GM18505 (cell line): ENCODE data around the gene PCSK7.

Experiments
- ATAC-seq: cut with Tn5 transposase; IDR thresholded peaks from one replicate; pipeline ENCODE4 v1.9.1; 2021; ENCODE audit not compliant: unreplicated experiment
- POLR2A ChIP-seq: IDR thresholded peaks from 4 replicates; pipeline ENCODE4 v1.6.1; 2011; ENCODE audit warnings: borderline replicate concordance; ENCODE audit not compliant: insufficient read depth, insufficient read length; ENCODE audit errors: extremely low read depth

Gene PCSK7

DNA sequence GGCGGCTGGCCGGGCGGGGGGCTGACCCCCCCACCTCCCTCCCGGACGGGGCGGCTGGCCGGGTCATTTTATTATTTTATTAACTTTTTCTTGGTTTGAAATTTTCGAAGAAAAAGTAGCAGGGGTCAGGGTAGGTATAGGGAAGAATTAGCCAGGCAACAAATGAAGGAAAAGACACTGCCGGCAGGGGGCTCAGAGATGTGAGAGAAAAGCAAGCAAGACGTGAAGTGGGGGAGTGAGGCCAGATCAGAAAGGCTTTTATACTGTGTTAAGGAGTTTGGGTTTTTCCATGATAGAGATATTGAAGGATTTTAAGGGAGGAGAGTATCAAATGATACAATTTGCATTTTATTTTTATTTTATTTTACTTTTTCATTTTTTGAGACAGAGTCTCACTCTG lies 19.6 kb upstream of the PCSK7 start:
- no peak for TF ChIP-seq POLR2A

DNA sequence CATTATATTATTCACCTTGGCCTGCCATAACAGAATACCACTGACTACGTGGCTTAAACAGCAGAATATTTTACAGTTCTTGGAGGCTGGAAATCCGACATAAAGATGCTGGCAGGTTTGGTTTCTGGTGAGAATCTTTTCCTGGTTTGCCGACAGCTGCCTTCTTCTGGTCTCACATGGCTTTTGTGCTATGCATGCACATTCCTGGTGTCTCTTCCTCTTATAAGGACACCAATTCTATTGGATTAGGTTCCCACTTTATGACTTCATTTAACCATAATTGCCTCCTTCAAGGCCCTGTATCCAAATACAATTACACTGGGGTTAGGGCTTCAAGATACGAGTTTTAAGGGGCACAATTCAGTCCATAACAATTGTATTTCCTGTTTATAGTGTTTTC lies 17.7 kb upstream of the PCSK7 start:
- TF ChIP-seq POLR2A = no peak
- no peak for ATAC-seq

More for the DNA sequence above, 19.6 kb upstream of the PCSK7 start:
- ATAC-seq = no peak

DNA sequence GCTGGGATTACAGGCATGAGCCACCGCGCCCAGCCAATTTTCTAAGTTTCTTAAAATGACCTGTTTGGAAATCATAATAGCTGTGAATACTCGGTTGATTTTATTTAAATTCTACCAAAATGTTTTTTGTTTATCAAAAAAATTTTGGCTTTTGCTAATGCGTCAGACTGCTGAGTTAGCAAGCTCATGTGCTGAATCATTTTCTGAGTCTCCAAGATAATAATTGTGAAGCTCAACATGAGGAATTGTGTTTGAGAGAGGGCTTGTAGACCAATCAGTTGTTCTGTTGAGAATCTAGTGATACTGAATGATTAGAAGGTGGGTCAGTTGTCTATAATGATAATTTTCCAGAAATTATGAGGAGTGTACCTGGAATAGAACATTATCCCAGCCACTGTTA lies 16.5 kb upstream of the PCSK7 start:
- no peak for ATAC-seq
- no peak for TF ChIP-seq POLR2A

DNA sequence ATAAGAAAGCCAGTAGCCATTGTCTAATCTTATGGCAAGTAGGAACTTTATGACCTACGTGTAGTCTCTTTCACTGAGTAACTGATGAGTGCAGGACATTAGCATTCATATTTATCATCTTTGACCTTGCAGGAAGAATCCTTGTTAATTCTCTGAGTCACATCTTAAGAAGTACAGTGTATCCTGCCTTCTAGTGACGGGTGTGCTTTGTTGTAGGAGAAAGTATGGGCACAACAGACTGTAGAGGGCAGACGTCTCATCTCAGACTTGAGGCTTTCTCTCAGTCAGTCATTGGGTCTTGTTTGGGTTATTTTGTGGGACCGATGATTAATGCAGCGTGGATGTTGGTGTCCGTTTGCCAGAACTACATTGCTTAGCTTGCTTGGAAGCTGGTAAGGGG lies 7.4 kb upstream of the PCSK7 start:
- no peak for ATAC-seq

DNA sequence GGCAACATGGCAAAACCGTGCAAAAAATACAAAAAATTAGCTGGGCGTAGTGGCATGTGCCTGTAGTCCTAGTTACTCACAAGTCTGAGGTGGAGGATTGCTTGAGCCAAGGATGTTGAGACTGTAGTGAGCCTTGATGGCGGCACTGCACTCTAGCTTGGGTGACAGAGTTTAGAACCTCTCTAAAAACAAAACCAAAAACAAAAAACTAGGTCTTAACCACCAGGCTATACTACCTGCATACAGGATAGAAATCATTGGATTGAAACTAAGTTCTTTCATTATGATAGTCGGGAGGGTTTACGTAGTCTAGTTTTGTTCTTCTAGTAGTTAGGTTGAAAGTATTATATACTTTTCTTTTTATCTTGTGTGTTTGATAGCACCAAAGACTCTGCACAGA lies 6.3 kb upstream of the PCSK7 start:
- no peak for ATAC-seq
- no peak for TF ChIP-seq POLR2A

More for the DNA sequence above, 7.4 kb upstream of the PCSK7 start:
- TF ChIP-seq POLR2A = no peak

DNA sequence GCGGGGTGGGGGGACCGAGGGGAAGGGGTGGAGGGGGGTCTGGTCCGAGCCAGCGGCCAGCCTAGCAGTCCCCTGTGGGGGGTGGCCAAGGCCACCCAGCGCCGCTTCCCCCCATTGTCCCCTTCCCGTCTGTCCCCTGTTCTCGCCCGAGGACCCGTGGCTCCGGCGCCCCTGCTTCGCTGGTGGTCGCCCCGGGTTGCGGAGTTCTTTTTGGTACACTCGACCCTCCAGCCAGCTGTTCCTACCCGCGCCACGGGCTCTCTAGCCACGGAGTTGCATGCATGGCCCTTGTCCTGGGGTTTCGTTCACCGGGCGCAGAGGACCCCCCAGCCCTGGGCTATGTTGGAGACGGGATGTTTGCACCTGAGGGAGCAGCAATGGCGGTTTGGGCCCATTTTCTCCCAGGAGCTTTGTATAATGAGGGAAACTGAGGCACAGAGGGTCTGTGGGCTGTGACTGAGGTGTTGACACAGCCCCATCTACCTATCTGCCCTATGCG lies 1.1 kb upstream of the PCSK7 start:
- no peak for TF ChIP-seq POLR2A
- peak; percentile 5 for ATAC-seq

DNA sequence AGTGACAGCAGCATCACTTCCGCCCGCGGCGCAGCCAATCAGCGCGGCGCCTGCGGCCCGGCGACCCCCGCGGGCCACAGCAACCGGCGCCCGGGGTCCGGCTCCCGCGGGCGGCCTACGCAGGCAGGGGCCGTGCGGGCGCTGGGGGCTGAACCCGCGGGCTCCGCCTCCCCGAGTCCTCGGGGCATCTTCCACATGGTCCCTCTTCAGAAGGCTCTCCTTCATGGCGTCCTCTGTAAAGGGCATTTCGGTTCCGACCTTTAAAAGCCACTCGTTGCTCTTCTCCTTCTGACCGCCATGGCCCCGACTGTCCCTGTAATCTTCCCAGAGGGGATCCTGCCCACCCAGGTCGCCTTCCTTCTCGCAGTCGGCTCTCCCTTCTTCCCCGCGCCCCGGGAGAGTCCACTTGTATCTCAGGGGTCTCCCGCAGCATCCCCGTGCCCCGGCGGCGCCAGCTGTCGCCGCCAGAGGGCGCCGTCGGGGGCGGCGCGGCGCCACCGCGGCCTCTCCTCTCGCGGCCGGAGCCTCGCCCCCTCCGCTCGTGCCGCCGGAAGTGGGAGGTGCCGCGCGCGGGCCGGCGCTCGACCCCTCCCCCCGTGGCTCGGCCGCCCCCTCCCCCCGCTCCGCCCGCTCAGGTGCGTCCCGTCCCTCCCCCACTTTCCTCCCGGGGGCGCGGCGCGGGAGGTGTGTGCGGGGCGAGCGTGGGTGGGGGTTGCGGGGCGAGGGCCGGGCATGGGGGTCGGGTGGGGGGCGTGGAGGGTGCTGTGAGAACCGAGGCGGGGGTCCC lies 412 bp upstream of the PCSK7 start, which contains the start of gene RNF214:
Gene RNF214 (plus strand): TSS at position 580 of the 787 bp plus-strand sequence. CDS start 1,602 bp downstream, outside the sequence.
- peak; percentile 75 for ATAC-seq
- peak; percentile 83 for TF ChIP-seq POLR2A

DNA sequence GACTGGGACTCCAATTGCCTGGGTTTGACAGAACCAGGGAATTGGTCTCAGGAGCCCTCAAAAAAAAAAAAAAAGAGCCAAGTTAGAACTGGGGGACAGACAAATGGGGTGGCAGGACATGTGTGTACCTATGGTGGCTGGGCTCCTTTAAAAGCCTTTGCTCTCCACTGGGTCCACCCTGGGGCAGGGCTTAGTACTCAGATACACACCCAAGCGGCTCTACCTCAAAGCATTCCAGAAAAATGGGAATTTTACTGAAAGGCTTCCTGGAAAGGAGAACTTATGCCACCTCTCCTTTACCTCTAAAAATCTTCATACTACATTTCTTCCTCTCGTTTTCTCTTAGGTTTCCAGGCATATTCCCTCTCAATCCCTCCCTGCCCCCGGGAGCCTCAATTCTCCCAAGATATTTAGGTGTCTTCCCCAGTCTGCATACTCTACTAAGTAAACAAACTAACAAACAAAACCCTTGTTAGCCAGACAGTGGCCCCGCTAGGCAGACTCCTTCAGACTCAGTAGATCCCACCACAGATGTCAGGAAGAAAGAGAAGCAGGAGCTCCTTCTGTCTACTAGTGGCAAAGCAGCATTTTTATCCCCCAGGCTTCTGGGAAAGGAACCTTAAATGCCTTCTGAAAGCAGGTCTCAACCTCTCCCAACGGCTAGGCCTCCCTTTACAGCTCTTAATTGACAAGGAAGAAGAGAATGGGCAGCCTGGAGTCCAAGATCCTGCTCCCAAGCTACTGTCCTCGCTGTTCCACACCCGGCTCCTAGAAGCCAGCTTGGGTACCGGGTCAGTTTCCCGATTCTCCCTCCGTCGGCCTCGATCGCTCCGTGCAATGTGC lies 653 bp downstream of the PCSK7 start:
- ATAC-seq = no peak
- TF ChIP-seq POLR2A = no peak

DNA sequence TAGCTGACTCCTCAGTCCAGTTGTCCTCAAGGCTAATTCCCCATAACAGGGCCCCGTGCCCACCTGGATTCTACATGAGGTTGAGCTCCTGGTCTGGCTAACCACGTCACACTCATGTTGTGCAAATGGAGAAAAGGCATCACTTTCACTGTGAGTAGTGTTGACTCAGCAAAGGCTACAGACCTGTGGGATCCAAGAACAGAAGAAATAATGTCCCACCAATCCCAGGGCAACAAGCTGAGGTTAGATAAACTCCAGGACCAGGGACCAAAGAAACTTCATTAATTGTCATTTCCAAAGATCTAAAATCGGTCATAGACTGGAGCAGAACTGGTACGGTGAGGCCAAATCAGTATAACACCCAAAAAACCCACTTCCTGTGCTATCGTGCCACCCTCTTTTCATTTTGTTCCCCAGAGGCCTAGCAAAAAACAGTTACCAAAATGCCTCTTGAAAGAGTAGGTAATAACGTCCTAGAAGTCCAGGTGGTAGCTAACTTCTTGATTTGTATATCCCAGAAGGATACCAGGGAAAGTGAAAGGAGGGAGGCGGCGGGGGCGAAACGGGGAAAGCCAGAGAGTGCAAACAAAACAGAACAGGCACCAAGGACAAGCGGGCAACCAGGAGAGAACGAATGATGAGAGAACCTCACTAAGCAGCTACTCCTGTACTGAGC lies 1.4 kb downstream of the PCSK7 start:
- peak; percentile 14 for TF ChIP-seq POLR2A
- ATAC-seq = no peak

DNA sequence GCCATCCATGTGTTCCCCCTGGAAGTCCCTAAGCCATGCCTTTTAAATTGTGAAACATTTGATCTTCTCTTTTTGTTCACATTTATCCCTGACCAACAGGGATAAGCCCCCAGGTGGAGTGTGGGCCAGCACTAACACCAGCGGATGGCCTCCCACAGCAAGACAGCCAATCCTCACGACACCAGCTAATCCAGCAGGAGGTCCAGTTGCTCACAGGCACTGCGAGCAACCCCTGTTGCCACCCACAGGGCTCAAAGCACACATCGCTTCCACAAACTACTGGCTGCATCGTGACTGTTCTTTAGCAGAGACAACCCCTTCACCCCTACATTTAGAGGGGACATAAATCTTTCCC lies 2.0 kb downstream of the PCSK7 start:
- TF ChIP-seq POLR2A = no peak
- no peak for ATAC-seq

DNA sequence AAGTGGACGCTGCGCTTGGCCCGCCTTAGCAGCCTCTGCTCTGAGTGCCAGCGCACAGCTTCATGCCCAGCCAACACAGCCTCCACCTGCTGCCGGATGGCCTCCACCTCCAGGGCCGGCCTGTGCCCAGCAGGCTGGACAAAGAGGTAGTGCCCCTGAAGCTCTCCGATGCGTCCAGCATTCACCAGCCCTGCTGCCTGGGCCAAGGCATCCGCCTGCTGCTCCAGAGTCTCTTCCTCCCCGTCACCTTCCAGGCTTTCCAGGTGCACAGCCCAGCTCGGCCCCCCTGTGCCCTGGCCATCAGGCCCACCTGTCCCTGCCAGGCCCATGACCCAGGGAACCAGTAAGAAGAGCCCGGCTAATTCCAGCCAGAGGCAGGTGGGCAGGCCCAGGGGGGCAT lies 2.5 kb downstream of the PCSK7 start:
- no peak for ATAC-seq
- no peak for TF ChIP-seq POLR2A

DNA sequence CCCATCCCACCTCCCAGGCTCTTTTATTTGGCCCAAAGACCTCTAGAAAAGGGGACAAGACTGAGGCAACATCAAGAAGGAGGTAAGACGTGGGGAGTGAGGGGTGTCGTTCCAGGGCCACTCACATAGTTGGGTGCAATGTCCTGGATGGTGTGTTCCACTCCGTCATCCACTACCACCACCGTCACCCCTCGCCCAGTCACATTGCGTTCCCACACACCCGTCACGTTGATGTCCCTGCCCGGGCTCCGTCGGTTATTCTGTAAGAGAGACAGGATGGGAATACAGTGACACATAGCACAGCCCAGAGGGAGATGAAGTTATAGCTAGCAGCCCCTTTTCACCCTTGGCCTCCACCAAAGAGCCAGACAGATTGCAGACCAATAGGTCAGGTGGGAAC lies 3.8 kb downstream of the PCSK7 start:
- no peak for ATAC-seq
- TF ChIP-seq POLR2A = no peak

DNA sequence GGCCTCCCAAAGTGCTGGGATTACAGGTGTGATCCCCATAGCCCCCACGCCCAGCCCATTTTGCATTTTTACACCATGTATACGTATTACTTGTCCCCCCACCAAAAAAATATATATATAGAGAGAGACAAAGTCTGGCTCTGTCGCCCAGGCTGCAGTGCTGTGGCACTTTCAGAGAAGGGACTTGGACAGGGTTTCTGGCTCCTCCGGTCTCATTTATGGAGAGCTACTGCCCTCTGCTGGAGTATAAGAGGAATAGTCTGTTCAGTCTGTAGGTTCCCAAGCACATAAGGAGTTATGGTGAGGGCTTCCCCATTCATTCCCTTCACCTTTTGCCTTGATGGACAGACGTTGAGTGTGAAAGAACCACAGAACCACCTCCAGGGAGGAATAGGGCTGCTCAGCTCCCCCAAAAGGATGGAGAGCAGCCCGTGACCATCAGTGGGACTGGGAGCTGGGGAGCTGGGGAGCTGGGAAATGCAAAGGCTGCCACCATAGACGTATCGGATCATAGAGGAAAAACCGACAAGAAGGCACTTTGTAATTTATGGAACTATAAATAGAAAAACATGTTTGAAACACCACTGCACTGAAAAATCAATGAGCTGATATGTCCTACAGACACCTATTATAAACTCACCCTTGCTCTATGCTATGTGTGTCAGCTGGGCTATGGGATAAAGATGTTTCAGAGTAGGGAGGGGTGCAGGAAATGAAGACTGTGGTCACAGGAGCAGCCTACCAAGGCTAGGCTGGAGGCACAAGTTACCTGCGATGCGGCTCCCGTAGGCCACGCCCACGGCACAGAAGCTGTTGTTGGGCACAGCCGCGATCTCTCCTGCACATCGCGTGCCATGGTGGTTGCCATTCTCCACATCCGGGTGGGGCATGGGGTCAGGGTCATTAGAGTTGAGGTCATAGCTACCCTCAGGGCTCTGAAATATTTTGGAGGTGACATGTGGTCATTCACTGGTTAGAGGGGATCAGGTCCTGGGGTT lies 5.2 kb downstream of the PCSK7 start:
- no peak for TF ChIP-seq POLR2A
- no peak for ATAC-seq

DNA sequence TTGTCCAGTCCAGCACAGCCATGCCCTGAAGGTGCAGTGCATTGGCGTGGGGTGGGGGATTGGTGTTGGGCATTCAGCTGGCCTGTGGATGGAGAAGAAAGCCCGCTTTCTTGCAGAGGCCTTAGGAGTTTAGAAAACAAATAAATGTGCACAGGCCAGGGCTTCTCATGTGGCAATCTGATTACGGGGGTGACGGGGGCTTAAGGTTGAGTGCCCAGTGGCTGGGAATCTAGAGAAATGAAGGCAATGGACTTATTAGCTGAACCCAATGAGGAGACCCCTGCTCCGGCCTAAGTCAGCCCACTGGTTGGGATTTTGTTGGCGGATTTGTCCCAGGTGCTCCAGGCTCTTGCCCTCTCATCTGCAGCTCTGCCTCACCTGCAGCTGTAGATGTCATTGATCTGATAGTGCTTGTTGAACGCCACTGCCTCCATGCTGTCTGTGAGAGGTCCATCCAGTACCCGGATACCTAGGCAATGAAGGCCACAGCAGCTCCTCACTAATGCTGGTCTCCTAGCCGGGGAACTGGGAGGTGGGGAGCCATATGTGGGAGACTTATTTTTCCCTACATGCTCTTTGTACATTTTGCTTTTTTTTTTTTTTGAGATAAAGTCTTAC lies 6.2 kb downstream of the PCSK7 start:
- ATAC-seq = no peak
- no peak for TF ChIP-seq POLR2A
